ENCODE measurements around the gene LSMEM2. TPM values are rescaled to one million over a fixed set of nuclear protein-coding genes. Genes with fewer than 3 reads are reported as not detected.

LSMEM2 gene
- total and polyA plus RNA-seq, 2 of the 8 experiments (the other 6 are each of a cell fraction or from before 2014, with no cell fraction given), result 0.58 to 0.68 TPM

GRCh38 chr3:50273689-50274065, 5.2 kb upstream of the LSMEM2 start (continued):
- no peak for TF ChIP-seq SIX5 (IDR thresholded peaks at IDR 0.05; ENCODE audit: low read depth, low read length)
- TF ChIP-seq TEAD4 (IDR thresholded peaks at IDR 0.05; ENCODE audit: low read depth, low read length), result no peak
- no peak for TF ChIP-seq PHF8 (conservative IDR thresholded peaks at IDR 0.05; ENCODE audit: low read depth, low read length)
- TF ChIP-seq CBX8 (IDR thresholded peaks at IDR 0.05; ENCODE audit: borderline replicate concordance, low read depth, low read length), result no peak
- TF ChIP-seq TCF12 (IDR thresholded peaks at IDR 0.05; ENCODE audit: low read depth, low read length), result no peak
- TF ChIP-seq GTF2F1 (IDR thresholded peaks at IDR 0.05; ENCODE audit: borderline replicate concordance, low read depth, low read length), result no peak
